Central memory CD8-positive, alpha-beta T cell (primary cell): ENCODE data around the gene AMOT.
A peak's percentile ranks its signal among the peaks of the same experiment; 100 is the strongest.

ENCODE experiments used
- ATAC-seq: fragments of 150-1000 bp; cut with Tn5 transposase; replicated peaks from 2 replicates; pipeline ENCODE4 v1.10.0; 2022; ENCODE audit warnings: mild to moderate bottlenecking, moderate FRiP score, moderate number of reproducible peaks; ENCODE audit not compliant: poor library complexity, severe bottlenecking; ENCODE audit errors: extremely low read depth
- DNase-seq, 2 donors: peaks; one replicate each; pipeline ENCODE4 v3.0.0; 2021; ENCODE audit warnings: low spot score in 2 of 2
- H3K27ac Mint-ChIP-seq: one replicate; pipeline ENCODE4 v1.8.0; 2022; ENCODE audit warnings: low read depth, mild to moderate bottlenecking, moderate library complexity, mixed read lengths
- H3K27me3 Mint-ChIP-seq: one replicate; pipeline ENCODE4 v1.8.0; 2022; ENCODE audit warnings: mixed read lengths
- H3K36me3 Mint-ChIP-seq: one replicate; pipeline ENCODE4 v1.8.0; 2022; ENCODE audit warnings: mild to moderate bottlenecking, moderate library complexity, mixed read lengths; ENCODE audit not compliant: insufficient read depth
- H3K4me1 Mint-ChIP-seq: one replicate; pipeline ENCODE4 v1.8.0; 2022; ENCODE audit warnings: mixed read lengths
- H3K4me3 Mint-ChIP-seq: one replicate; pipeline ENCODE4 v1.8.0; 2022; ENCODE audit warnings: mild to moderate bottlenecking, moderate library complexity, mixed read lengths
- H3K9me3 Mint-ChIP-seq: one replicate; pipeline ENCODE4 v1.8.0; 2022; ENCODE audit warnings: mixed read lengths

The AMOT gene

GRCh38 chrX:112832481-112833095 lies 8.0 kb downstream of the AMOT start:
- Mint-ChIP-seq H3K27me3 (no peaks in the 10 kb centered on the region), H3K4me3 (no peak overlapping the region), H3K4me1 (no peaks in the 10 kb centered on the region), H3K27ac (no peak overlapping the region), H3K9me3 (no peaks in the 10 kb centered on the region), H3K36me3 (peaks cover 3% of the 10 kb centered on the region)
- ATAC-seq (no peak), DNase-seq (no peak)

DNA sequence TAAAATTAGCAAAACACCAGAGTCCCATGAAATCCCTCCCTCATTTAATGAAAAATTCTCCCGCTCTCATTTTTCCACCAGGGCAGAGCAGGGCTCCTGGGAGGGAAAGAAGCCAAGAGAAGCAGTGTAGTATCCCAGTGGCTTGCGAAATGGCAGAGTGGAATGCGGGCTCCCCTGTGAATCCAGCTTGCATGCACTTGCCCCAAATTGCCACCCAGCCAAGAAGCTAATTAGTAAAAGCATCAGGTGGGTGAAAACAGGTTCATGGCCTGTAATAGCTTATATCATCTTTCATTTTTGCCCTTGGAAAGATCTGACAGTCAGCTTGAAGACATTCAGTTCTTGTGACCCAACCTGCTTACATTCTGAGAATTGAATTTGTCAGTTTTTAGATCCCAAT lies 10.1 kb downstream of the AMOT start:
- H3K4me3 Mint-ChIP-seq = no peak overlapping the region
- H3K36me3 Mint-ChIP-seq = peaks cover 3% of the 10 kb centered on the region
- no peaks in the 10 kb centered on the region for H3K27me3 Mint-ChIP-seq
- H3K27ac Mint-ChIP-seq = no peak overlapping the region
- H3K4me1 Mint-ChIP-seq = no peaks in the 10 kb centered on the region
- DNase-seq (no peak), ATAC-seq (no peak)
- no peaks in the 10 kb centered on the region for H3K9me3 Mint-ChIP-seq

DNA sequence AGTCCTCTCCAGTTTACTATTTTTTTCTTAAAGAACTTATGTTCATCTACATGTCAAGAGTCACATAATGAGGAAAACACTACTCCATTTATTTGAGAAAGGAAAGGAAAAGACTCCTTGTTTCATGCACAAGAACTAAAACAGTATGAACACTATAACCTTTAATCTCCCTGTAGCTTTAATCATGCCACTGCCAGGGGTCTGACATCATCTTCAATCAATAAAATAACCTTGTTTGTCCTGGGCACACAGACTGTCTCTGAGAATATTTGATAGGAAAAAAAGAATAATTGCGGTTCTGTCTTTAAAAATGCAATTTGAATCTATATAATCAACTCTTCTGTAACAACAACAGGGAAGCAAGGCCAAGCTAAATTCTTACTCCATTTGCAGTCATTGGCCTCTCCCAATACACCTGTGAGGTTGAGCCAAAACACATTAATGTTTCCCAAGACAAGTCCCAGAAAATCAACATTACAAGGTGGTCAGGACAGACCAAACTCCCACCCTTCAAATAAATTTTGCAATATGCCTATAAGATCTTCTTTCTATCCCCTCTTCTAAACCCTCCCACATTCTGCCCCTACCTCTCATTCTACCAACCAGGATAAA lies 13.2 kb downstream of the AMOT start:
- DNase-seq (no peak), ATAC-seq (no peak)
- no peaks in the 10 kb centered on the region for H3K4me1 Mint-ChIP-seq

DNA sequence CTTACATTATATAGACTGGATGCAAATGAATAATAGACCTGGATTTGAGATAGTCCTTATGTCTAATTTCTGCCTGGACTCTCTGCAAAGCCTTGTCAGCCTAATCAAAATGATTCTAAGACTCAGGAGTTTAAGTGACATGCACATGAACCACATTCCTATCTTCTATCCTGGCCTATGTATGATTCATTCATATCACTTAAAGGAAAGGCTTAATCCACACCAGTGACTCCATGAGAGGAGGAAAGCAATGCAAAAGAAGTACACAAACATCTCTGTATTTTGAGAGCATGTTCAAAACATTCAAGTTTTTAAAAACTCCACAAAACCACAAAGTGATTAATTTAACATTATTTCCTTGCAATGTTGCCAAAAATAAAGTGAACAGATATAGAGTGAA lies 14.6 kb downstream of the AMOT start:
- H3K4me3 Mint-ChIP-seq = no peak overlapping the region
- H3K9me3 Mint-ChIP-seq = no peaks in the 10 kb centered on the region
- no peaks in the 10 kb centered on the region for H3K4me1 Mint-ChIP-seq
- ATAC-seq = no peak
- H3K27me3 Mint-ChIP-seq = no peaks in the 10 kb centered on the region
- peaks cover 1% of the 10 kb centered on the region for H3K36me3 Mint-ChIP-seq
- H3K27ac Mint-ChIP-seq = no peak overlapping the region
- no peak for DNase-seq

More for the DNA sequence above, 13.2 kb downstream of the AMOT start:
- H3K4me3 Mint-ChIP-seq = no peak overlapping the region
- peaks cover 3% of the 10 kb centered on the region for H3K36me3 Mint-ChIP-seq
- H3K27ac Mint-ChIP-seq = no peak overlapping the region
- no peaks in the 10 kb centered on the region for H3K9me3 Mint-ChIP-seq
- no peaks in the 10 kb centered on the region for H3K27me3 Mint-ChIP-seq

- no peaks in the 10 kb centered on the region for H3K9me3 Mint-ChIP-seq
- H3K27me3 Mint-ChIP-seq = no peaks in the 10 kb centered on the region
- no peak overlapping the region for H3K4me3 Mint-ChIP-seq
- no peak for ATAC-seq
- no peaks in the 10 kb centered on the region for H3K36me3 Mint-ChIP-seq
- H3K4me1 Mint-ChIP-seq = no peaks in the 10 kb centered on the region
- no peak overlapping the region for H3K27ac Mint-ChIP-seq
- DNase-seq = no peak
Observed at GRCh38 chrX:112822892-112823291, 17.7 kb downstream of the AMOT start.

DNA sequence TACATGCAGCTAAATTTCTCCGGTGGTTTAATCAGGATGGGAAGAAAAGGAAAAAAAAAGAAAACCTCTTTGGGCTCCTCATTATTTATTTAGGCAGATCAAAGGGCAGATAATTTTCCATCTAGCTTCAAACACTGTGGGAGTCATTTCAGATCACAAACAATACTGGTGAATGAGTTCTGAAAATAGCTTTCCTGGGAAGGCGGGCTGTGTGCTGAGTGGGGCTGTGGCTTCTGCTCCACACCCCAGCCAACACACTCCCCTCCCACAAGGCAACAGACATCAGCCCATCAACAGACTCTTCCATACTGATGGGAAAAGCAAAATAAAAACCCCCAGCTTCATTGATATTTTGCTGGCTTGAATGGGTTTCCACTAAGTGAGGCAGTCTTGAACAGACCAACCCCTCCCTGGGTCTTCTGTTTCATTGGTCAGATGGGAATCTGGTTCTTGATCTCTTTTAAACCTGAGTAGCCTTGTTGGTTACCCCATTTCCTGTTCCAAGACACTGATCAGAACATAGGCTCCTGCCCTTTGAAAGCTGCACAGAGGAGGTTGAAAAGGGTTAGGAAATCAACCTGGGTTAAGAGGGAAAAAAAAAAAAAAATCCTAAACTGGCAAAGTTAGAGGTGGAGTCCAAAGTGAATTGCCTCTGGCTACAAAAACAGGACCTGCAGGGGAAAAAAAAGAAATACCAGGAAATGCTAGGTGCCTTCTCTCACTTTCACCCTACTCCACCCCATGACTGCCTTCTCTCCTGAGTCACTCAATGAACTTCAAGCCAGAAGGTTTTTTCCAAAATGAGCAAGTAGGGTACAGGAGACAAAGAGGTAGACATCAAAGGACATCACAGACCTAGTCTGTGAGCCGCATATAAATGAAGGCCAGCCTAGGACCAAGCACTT lies 20.0 kb downstream of the AMOT start:
- Mint-ChIP-seq H3K36me3 (no peaks in the 10 kb centered on the region), H3K27me3 (no peaks in the 10 kb centered on the region), H3K9me3 (no peaks in the 10 kb centered on the region), H3K4me3 (no peak overlapping the region), H3K4me1 (no peaks in the 10 kb centered on the region), H3K27ac (no peak overlapping the region)
- DNase-seq = no peak
- no peak for ATAC-seq

- no peak overlapping the region for H3K4me3 Mint-ChIP-seq
- no peaks in the 10 kb centered on the region for H3K9me3 Mint-ChIP-seq
- no peaks in the 10 kb centered on the region for H3K36me3 Mint-ChIP-seq
- H3K27ac Mint-ChIP-seq = no peak overlapping the region
- H3K4me1 Mint-ChIP-seq = no peaks in the 10 kb centered on the region
- no peak for DNase-seq
- ATAC-seq = no peak
- no peaks in the 10 kb centered on the region for H3K27me3 Mint-ChIP-seq
Observed at GRCh38 chrX:112819813-112820212, 20.8 kb downstream of the AMOT start.

DNA sequence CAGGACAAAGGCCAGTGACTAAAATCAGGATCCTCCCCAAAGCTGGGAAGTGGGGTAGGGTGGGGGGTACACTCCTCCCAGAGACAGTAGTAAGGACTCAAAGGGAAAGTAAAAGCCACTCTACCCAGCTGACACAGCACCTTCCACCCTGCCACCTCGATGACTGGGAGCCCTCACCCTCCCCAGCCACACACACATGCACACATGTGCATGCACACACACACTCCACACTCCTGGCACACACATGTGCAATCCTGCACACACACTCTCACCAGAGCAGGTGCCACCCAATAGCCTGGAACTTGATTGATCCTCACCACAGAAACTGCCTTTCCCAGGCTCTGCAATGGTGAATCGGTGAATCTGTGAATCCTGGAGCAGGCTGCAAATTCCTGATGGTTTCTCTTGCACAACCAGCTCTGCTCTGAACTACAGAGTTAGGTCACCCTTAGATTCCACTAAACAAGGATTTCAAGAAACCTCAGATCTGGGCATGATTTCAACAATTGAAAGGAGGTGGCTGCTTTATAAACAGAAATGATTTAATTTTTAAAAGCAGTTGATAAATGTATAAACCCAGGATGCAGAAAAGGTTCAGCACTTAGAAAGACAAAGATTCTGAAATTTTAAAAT lies 21.5 kb downstream of the AMOT start:
- Mint-ChIP-seq H3K4me1 (no peaks in the 10 kb centered on the region), H3K9me3 (no peaks in the 10 kb centered on the region), H3K4me3 (no peak overlapping the region), H3K27me3 (no peaks in the 10 kb centered on the region), H3K36me3 (peaks cover 2% of the 10 kb centered on the region), H3K27ac (no peak overlapping the region)
- ATAC-seq = no peak
- no peak for DNase-seq

- Mint-ChIP-seq H3K9me3 (no peaks in the 10 kb centered on the region), H3K27me3 (no peaks in the 10 kb centered on the region), H3K4me3 (no peak overlapping the region), H3K27ac (peak overlapping the region; percentile 19), H3K4me1 (no peaks in the 10 kb centered on the region), H3K36me3 (peaks cover 2% of the 10 kb centered on the region)
- ATAC-seq = no peak
- DNase-seq = no peak
Observed at GRCh38 chrX:112818114-112819007, 22.3 kb downstream of the AMOT start.

DNA sequence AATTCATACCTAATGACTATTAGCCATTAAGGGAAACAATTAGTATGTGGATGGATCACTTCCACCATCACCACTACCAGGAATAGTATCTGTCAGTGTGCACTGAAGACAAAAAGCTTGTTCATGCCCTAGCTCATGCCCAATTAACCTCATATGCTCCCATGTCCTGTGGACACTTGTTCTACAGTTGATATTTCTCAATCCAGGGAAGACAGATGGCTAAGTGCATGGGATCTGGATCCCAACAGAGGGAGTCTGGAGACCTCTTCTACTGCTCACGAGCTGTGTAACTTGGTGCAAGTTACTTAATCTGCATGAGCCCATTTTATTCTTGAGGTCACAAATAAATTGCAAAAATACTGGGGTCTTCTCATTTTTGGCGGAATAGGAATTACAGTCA lies 23.7 kb downstream of the AMOT start:
- Mint-ChIP-seq H3K27ac (no peak overlapping the region), H3K36me3 (peaks cover 2% of the 10 kb centered on the region), H3K9me3 (no peaks in the 10 kb centered on the region), H3K4me3 (no peak overlapping the region), H3K27me3 (no peaks in the 10 kb centered on the region), H3K4me1 (no peaks in the 10 kb centered on the region)
- DNase-seq = no peak
- ATAC-seq = no peak

DNA sequence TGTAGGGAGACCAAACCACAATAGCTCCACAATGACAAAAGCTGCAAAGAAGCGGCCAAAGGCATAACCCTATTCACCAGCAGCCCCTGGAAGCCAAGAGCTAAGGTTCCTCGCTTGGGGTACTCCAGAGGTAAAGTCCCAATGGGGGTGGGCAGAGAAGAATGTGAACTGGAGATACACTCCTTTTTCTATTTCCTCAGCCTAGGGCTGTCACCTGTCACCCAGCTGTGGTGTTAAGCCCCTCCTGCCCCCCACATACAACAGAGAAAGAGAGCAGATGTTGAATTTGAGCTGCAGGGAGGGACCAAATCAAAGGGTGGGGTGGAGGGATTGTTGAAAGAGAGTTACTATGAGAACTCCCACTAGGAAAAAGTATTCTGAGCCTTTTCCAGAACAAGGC lies 26.1 kb downstream of the AMOT start:
- ATAC-seq = no peak
- no peak overlapping the region for H3K4me3 Mint-ChIP-seq
- H3K27ac Mint-ChIP-seq = no peak overlapping the region
- no peaks in the 10 kb centered on the region for H3K9me3 Mint-ChIP-seq
- no peaks in the 10 kb centered on the region for H3K27me3 Mint-ChIP-seq
- peaks cover 5% of the 10 kb centered on the region for H3K36me3 Mint-ChIP-seq
- no peaks in the 10 kb centered on the region for H3K4me1 Mint-ChIP-seq
- DNase-seq = no peak

DNA sequence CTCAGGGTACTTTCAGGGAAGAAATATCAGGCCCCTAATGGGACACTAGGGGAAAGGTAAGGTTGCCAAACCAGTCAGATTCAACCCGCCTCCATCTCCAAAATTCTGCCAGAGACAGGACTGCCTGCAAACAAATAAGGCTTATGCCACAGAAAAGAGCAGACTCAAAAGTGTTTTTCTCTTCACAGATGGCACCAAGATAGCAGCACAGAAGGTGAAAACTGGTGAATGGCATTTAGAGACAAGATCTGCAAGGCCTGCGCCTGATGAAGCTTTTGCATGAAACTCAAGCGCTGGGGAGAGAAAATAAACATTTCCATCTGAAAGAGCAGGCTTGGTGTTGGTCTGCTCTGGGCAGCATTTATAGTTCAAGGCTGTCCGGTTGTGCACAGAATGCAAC lies 27.9 kb downstream of the AMOT start:
- no peak for DNase-seq
- no peak for ATAC-seq
- H3K4me3 Mint-ChIP-seq = no peak overlapping the region

More for the DNA sequence above, 27.9 kb downstream of the AMOT start:
- no peaks in the 10 kb centered on the region for H3K4me1 Mint-ChIP-seq
- H3K27ac Mint-ChIP-seq = no peak overlapping the region
- H3K36me3 Mint-ChIP-seq = peaks cover 6% of the 10 kb centered on the region
- H3K9me3 Mint-ChIP-seq = no peaks in the 10 kb centered on the region
- H3K27me3 Mint-ChIP-seq = no peaks in the 10 kb centered on the region
